Dermis blood vessel endothelial cell (primary cell): Measurements from ENCODE around the gene MAFG. TPM values are rescaled to one million over a fixed set of nuclear protein-coding genes. Genes with fewer than 3 reads are reported as not detected.

ENCODE experiments used
- DNase-seq: peaks from one replicate; pipeline ENCODE4 v3.0.0; 2010
- total RNA-seq: library from RNA; depleted of rRNA; stranded (reverse); fragments of >200 nt; gene quantifications from 2 replicates; pipeline ENCODE4 v1.2.3, GENCODE V29; 2014

The MAFG gene
- total RNA-seq, 1 donor from 2014 or later: 19.7 TPM

- no peak for DNase-seq
Measured at GRCh38 chr17:81908793-81909192, 18.7 kb downstream of the MAFG start.

GRCh38 chr17:81907219-81908145, 20.1 kb downstream of the MAFG start:
- DNase-seq: no peak

- no peak for DNase-seq
Measured at GRCh38 chr17:81906476-81907218, 20.9 kb downstream of the MAFG start.

- no peak for DNase-seq
Measured at GRCh38 chr17:81905993-81906392, 21.5 kb downstream of the MAFG start.

- no peak for DNase-seq
Measured at GRCh38 chr17:81905424-81905875, 22.1 kb downstream of the MAFG start.

GRCh38 chr17:81904600-81905423, 22.7 kb downstream of the MAFG start:
- no peak for DNase-seq

- DNase-seq: no peak
Measured at GRCh38 chr17:81903896-81904599, 23.5 kb downstream of the MAFG start.

- no peak for DNase-seq
Measured at GRCh38 chr17:81903415-81903831, 24.1 kb downstream of the MAFG start.

GRCh38 chr17:81902653-81903414, 24.7 kb downstream of the MAFG start:
- no peak for DNase-seq

- no peak for DNase-seq
Measured at GRCh38 chr17:81902023-81902652, 25.4 kb downstream of the MAFG start, which contains the start of gene NPB. TSS of gene NPB (plus strand) at chr17:81902238. CDS start at chr17:81902278, 40 bp downstream.

GRCh38 chr17:81901167-81902022, 26.1 kb downstream of the MAFG start:
- no peak for DNase-seq

- DNase-seq: no peak
Measured at GRCh38 chr17:81900181-81900820, 27.2 kb downstream of the MAFG start.

GRCh38 chr17:81899514-81900166, 27.9 kb downstream of the MAFG start:
- no peak for DNase-seq

- DNase-seq: no peak
Measured at GRCh38 chr17:81898885-81899284, 28.6 kb downstream of the MAFG start.

GRCh38 chr17:81898029-81898866, 29.3 kb downstream of the MAFG start:
- no peak for DNase-seq

GRCh38 chr17:81895400-81895799, 32.1 kb downstream of the MAFG start:
- DNase-seq: no peak

- no peak for DNase-seq
Measured at GRCh38 chr17:81891303-81891552, 36.3 kb downstream of the MAFG start.
